Measurements from ENCODE around the gene IKZF2. TPM values are rescaled to one million over a fixed set of nuclear protein-coding genes. Genes with fewer than 3 reads are reported as not detected.

IKZF2 gene
- total RNA-seq = 225 TPM
- 10 to 100 TPM; 26.8 to 36.7 (median 33.7) TPM for polyA plus RNA-seq

GRCh38 chr2:213151437-213152064 lies at the start of gene IKZF2:
Gene IKZF2, minus strand, starts transcription at chr2:213151612. Its CDS starts 2,983 bp downstream, at chr2:213148629.
- H3K27ac ChIP-seq (ENCODE audit: insufficient read depth, low read length, poor library complexity, severe bottlenecking) = peak within 1 kb of the TSS; percentile 95
- H3K9me3 ChIP-seq (ENCODE audit: control insufficient read depth in 2 of 2, low read length in 2 of 2) = no peaks in the 10 kb centered on the region
- peaks cover 33% of the 10 kb centered on the region for H3K4me1 ChIP-seq (ENCODE audit: control insufficient read depth, insufficient read depth, low read length, poor library complexity, severe bottlenecking)
- no peaks in the 10 kb centered on the region for H3K27me3 ChIP-seq (ENCODE audit: control insufficient read depth, insufficient read depth, low read length)
- peak within 1 kb of the TSS; percentile 99 for H3K4me3 ChIP-seq (ENCODE audit: low read depth, low read length)
- peaks cover 4% of the 10 kb centered on the region for H3K27me3 Mint-ChIP-seq
- H3K36me3 Mint-ChIP-seq = peaks cover 7% of the 10 kb centered on the region
- H3K27ac Mint-ChIP-seq = peak within 1 kb of the TSS; percentile 95 to 98 (median 98)
- no peaks in the 10 kb centered on the region for H3K36me3 ChIP-seq (ENCODE audit: control insufficient read depth, insufficient read depth, low read length)
- H3K9me3 Mint-ChIP-seq = no peaks in the 10 kb centered on the region
- H3K4me3 Mint-ChIP-seq = peak within 1 kb of the TSS; percentile 94 to 99 (median 96)
- peak; percentile 76 to 96 (median 87) for DNase-seq
- ATAC-seq (ENCODE audit: low read depth in 2 of 2) = peak; percentile 73
- H3K4me1 Mint-ChIP-seq = peaks cover 10 to 42% (median 29%) of the 10 kb centered on the region in 4 donors

DNA sequence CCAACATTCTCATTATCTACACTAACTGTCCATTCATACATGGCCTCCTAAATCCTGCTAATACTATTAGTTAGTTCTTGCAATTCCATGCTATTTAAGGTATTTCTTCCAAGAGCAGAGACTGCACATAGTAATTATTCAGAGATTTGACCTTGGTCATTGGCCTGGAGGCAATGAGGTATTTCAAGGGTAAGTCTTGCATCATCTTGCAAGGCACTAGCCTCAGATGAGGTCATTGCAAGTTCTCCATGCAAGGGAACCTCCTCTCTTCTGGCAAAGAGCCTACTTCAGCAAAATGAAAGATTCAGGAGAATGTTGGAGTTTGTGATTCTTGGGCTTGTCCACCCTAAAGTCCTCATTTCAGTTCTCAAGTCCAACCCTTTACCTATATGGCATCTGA lies 48.5 kb upstream of the IKZF2 start:
- Histone ChIP-seq H3K9me3 (ENCODE audit: control insufficient read depth in 2 of 2, low read length in 2 of 2) (no peaks in the 10 kb centered on the region), H3K4me1 (ENCODE audit: control insufficient read depth, insufficient read depth, low read length, poor library complexity, severe bottlenecking) (no peaks in the 10 kb centered on the region), H3K27me3 (ENCODE audit: control insufficient read depth, insufficient read depth, low read length) (no peaks in the 10 kb centered on the region), H3K4me3 (ENCODE audit: low read depth, low read length) (no peak overlapping the region), H3K36me3 (ENCODE audit: control insufficient read depth, insufficient read depth, low read length) (no peaks in the 10 kb centered on the region), H3K27ac (ENCODE audit: insufficient read depth, low read length, poor library complexity, severe bottlenecking) (no peak overlapping the region)
- Mint-ChIP-seq H3K36me3 (no peaks in the 10 kb centered on the region), H3K4me1 (no peaks in the 10 kb centered on the region), H3K27me3 (peaks cover 6% of the 10 kb centered on the region), H3K4me3 (no peak overlapping the region), H3K9me3 (peaks cover 0 to 18% (median 2%) of the 10 kb centered on the region in 7 donors), H3K27ac (no peak overlapping the region)
- DNase-seq = no peak
- ATAC-seq (ENCODE audit: low read depth in 2 of 2) = no peak

DNA sequence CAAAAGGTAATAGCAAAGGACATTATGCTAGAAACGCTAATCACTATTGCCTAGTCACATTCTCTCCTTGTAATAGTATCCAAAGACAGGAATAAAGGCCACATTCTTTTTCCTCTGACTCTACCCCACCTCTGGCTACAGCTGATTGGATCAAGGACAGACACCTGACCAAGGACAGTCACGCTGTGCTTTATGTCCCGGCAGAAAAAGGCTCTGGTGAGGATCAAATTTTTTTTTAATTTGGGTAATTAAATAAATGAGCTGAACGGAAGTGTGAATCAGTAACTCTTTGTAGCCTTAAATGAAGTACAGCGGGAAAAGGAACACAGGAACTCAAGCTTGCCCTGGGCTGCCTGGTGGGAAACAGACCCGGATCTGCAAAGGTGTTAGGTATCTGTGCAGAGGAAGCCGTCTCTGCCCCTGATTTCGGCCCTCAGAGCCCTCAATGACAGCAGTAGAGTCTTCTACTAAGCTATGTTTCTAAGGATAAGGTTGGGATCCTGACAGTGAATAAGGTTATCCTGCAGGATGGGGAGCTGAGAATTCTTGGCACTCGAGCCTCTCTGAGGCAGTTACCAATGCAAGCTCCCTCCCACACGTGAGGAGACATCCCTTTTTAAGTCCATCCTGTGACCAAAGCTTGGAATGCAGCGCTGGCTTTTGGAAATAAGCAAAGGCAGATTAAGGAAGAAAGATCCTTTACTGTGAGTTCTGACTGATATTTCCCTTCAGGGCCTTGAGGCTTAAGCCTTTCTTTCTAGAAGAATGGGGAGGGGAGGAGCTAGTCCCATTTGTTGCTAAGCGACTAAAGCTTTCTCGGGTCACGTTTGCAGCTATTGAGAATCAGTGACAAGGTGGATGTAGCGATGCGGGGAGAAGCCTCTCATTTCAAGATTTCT lies 37.8 kb upstream of the IKZF2 start:
- Mint-ChIP-seq H3K27ac (peak overlapping the region in 1 of 3 donors; percentile 80), H3K36me3 (no peaks in the 10 kb centered on the region), H3K9me3 (peaks cover 0 to 4% (median 0%) of the 10 kb centered on the region in 7 donors), H3K4me1 (peaks cover 0 to 10% (median 0%) of the 10 kb centered on the region in 4 donors), H3K4me3 (no peak overlapping the region), H3K27me3 (no peaks in the 10 kb centered on the region)
- no peak overlapping the region for H3K4me3 ChIP-seq (ENCODE audit: low read depth, low read length)
- H3K27me3 ChIP-seq (ENCODE audit: control insufficient read depth, insufficient read depth, low read length) = no peaks in the 10 kb centered on the region
- H3K27ac ChIP-seq (ENCODE audit: insufficient read depth, low read length, poor library complexity, severe bottlenecking) = no peak overlapping the region
- ATAC-seq (ENCODE audit: low read depth in 2 of 2) (no peak), DNase-seq (peak in 1 of 3 donors; percentile 7)
- no peaks in the 10 kb centered on the region for H3K36me3 ChIP-seq (ENCODE audit: control insufficient read depth, insufficient read depth, low read length)
- H3K4me1 ChIP-seq (ENCODE audit: control insufficient read depth, insufficient read depth, low read length, poor library complexity, severe bottlenecking) = no peaks in the 10 kb centered on the region
- H3K9me3 ChIP-seq (ENCODE audit: control insufficient read depth in 2 of 2, low read length in 2 of 2) = no peaks in the 10 kb centered on the region

GRCh38 chr2:213188533-213188867 lies 37.1 kb upstream of the IKZF2 start:
- no peaks in the 10 kb centered on the region for H3K27me3 ChIP-seq (ENCODE audit: control insufficient read depth, insufficient read depth, low read length)
- H3K36me3 Mint-ChIP-seq = no peaks in the 10 kb centered on the region
- H3K27me3 Mint-ChIP-seq = no peaks in the 10 kb centered on the region
- no peak overlapping the region for H3K4me3 ChIP-seq (ENCODE audit: low read depth, low read length)
- peaks cover 0 to 6% (median 0%) of the 10 kb centered on the region in 7 donors for H3K9me3 Mint-ChIP-seq
- DNase-seq (no peak), ATAC-seq (ENCODE audit: low read depth in 2 of 2) (no peak)
- peaks cover 0 to 10% (median 1%) of the 10 kb centered on the region in 4 donors for H3K4me1 Mint-ChIP-seq
- H3K4me1 ChIP-seq (ENCODE audit: control insufficient read depth, insufficient read depth, low read length, poor library complexity, severe bottlenecking) = no peaks in the 10 kb centered on the region
- H3K4me3 Mint-ChIP-seq = no peak overlapping the region
- no peak overlapping the region for H3K27ac Mint-ChIP-seq
- H3K36me3 ChIP-seq (ENCODE audit: control insufficient read depth, insufficient read depth, low read length) = no peaks in the 10 kb centered on the region
- H3K9me3 ChIP-seq (ENCODE audit: control insufficient read depth in 2 of 2, low read length in 2 of 2) = no peaks in the 10 kb centered on the region
- H3K27ac ChIP-seq (ENCODE audit: insufficient read depth, low read length, poor library complexity, severe bottlenecking) = no peak overlapping the region

DNA sequence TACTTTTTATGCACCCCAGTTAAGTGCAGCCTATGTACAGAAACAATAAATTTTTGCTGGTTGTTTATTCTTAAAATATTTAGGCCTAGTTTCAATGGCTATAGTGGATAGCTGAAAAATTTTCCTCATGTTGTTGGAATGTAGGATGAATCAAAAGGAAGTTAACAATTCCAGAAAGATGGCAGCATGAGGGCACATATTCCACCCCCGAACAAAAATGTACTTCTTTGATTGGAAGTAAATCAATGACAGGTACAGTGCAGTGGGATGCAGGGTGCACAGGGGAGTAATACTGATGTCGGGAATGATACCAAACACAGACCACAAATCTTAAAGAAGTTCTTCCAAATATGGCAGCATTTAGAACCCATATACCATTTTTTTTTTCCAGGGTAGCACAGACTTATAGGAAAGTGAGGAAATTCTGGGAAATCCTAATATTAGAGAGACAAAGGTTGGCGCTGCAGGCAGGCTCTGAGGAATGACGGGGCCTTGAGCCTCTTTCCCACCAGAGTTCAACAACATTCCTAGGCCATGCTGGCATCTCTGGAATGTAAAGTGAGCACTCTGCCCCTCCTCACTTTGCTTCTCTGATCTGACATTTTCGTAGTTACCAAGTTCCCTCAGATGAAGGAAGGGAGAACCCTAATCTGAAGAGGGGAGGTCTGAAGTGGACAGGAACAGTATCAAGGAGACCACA lies 36.6 kb upstream of the IKZF2 start:
- Histone ChIP-seq H3K9me3 (ENCODE audit: control insufficient read depth in 2 of 2, low read length in 2 of 2) (no peaks in the 10 kb centered on the region), H3K27me3 (ENCODE audit: control insufficient read depth, insufficient read depth, low read length) (no peaks in the 10 kb centered on the region), H3K4me3 (ENCODE audit: low read depth, low read length) (no peak overlapping the region), H3K27ac (ENCODE audit: insufficient read depth, low read length, poor library complexity, severe bottlenecking) (no peak overlapping the region), H3K4me1 (ENCODE audit: control insufficient read depth, insufficient read depth, low read length, poor library complexity, severe bottlenecking) (no peaks in the 10 kb centered on the region), H3K36me3 (ENCODE audit: control insufficient read depth, insufficient read depth, low read length) (no peaks in the 10 kb centered on the region)
- peaks cover 0 to 6% (median 0%) of the 10 kb centered on the region in 7 donors for H3K9me3 Mint-ChIP-seq
- no peaks in the 10 kb centered on the region for H3K36me3 Mint-ChIP-seq
- ATAC-seq (ENCODE audit: low read depth in 2 of 2) = no peak
- no peaks in the 10 kb centered on the region for H3K27me3 Mint-ChIP-seq
- no peak overlapping the region for H3K4me3 Mint-ChIP-seq
- DNase-seq = no peak
- peaks cover 0 to 10% (median 1%) of the 10 kb centered on the region in 4 donors for H3K4me1 Mint-ChIP-seq
- no peak overlapping the region for H3K27ac Mint-ChIP-seq

DNA sequence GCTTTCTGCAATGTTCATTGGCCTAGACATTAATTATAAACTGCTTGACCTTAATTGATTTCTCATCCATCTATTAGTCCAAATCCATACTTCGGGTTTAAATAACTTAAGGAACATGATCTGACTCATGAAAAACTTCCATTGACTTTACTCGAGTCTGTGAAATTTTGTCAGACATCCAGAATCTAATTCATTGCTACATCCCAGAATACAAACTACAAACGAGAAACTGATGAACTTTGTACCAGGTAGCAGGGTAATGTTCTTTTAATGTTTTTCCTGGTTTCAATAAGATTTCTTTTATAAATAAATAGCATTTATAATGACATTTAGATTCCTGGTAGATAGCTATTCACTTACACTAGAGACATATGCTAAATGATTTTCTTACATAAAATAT lies 36.0 kb upstream of the IKZF2 start:
- H3K27ac ChIP-seq (ENCODE audit: insufficient read depth, low read length, poor library complexity, severe bottlenecking) = no peak overlapping the region
- DNase-seq = no peak
- no peak for ATAC-seq (ENCODE audit: low read depth in 2 of 2)
- no peak overlapping the region for H3K4me3 Mint-ChIP-seq
- no peaks in the 10 kb centered on the region for H3K27me3 Mint-ChIP-seq
- no peak overlapping the region for H3K4me3 ChIP-seq (ENCODE audit: low read depth, low read length)
- H3K4me1 Mint-ChIP-seq = peaks cover 0 to 10% (median 1%) of the 10 kb centered on the region in 4 donors
- no peaks in the 10 kb centered on the region for H3K36me3 Mint-ChIP-seq
- H3K9me3 Mint-ChIP-seq = peaks cover 0 to 6% (median 0%) of the 10 kb centered on the region in 7 donors
- no peaks in the 10 kb centered on the region for H3K36me3 ChIP-seq (ENCODE audit: control insufficient read depth, insufficient read depth, low read length)
- no peak overlapping the region for H3K27ac Mint-ChIP-seq
- no peaks in the 10 kb centered on the region for H3K27me3 ChIP-seq (ENCODE audit: control insufficient read depth, insufficient read depth, low read length)
- H3K9me3 ChIP-seq (ENCODE audit: control insufficient read depth in 2 of 2, low read length in 2 of 2) = no peaks in the 10 kb centered on the region
- no peaks in the 10 kb centered on the region for H3K4me1 ChIP-seq (ENCODE audit: control insufficient read depth, insufficient read depth, low read length, poor library complexity, severe bottlenecking)

GRCh38 chr2:213185147-213185822 lies 33.9 kb upstream of the IKZF2 start:
- peak overlapping the region in 1 of 3 donors; percentile 2 for H3K27ac Mint-ChIP-seq
- H3K27ac ChIP-seq (ENCODE audit: insufficient read depth, low read length, poor library complexity, severe bottlenecking) = no peak overlapping the region

More at GRCh38 chr2:213185147-213185822, 33.9 kb upstream of the IKZF2 start:
- H3K4me1 ChIP-seq (ENCODE audit: control insufficient read depth, insufficient read depth, low read length, poor library complexity, severe bottlenecking) = no peaks in the 10 kb centered on the region
- no peaks in the 10 kb centered on the region for H3K36me3 ChIP-seq (ENCODE audit: control insufficient read depth, insufficient read depth, low read length)
- DNase-seq (no peak), ATAC-seq (ENCODE audit: low read depth in 2 of 2) (no peak)
- peaks cover 0 to 10% (median 1%) of the 10 kb centered on the region in 4 donors for H3K4me1 Mint-ChIP-seq
- H3K36me3 Mint-ChIP-seq = no peaks in the 10 kb centered on the region
- no peaks in the 10 kb centered on the region for H3K9me3 ChIP-seq (ENCODE audit: control insufficient read depth in 2 of 2, low read length in 2 of 2)
- peaks cover 0 to 6% (median 0%) of the 10 kb centered on the region in 7 donors for H3K9me3 Mint-ChIP-seq
- no peaks in the 10 kb centered on the region for H3K27me3 ChIP-seq (ENCODE audit: control insufficient read depth, insufficient read depth, low read length)
- H3K27me3 Mint-ChIP-seq = no peaks in the 10 kb centered on the region
- H3K4me3 ChIP-seq (ENCODE audit: low read depth, low read length) = no peak overlapping the region
- no peak overlapping the region for H3K4me3 Mint-ChIP-seq

Data from CD4-positive, CD25-positive, alpha-beta regulatory T cell (primary cell).